B cell (primary cell): Measurements from ENCODE around the gene MFSD11. TPM values are rescaled to one million over a fixed set of nuclear protein-coding genes. Genes with fewer than 3 reads are reported as not detected.

Experiments used
- ATAC-seq: fragments of 200-7000 bp; cut with Tn5 transposase; one replicate; pipeline ENCODE4 v1.10.0; 2021; ENCODE audit warnings: low read depth, mild to moderate bottlenecking, moderate number of reproducible peaks, moderate library complexity
- CTCF ChIA-PET: fragments of 350-600 bp; sonication (Branson Sonifier 250); formaldehyde crosslinking; loops from one replicate; lab custom pipeline; 2021; ENCODE audit warnings: antibody characterized with exemption, inconsistent platforms; lab: Charles Lee
- POLR2A ChIA-PET: fragments of 350-600 bp; sonication (Branson Sonifier 250); formaldehyde crosslinking; loops from one replicate; lab custom pipeline; 2021; ENCODE audit warnings: antibody characterized with exemption; lab: Charles Lee
- DNase-seq: peaks from one replicate; pipeline ENCODE4 v3.0.0; 2013
- H2AFZ ChIP-seq: 2 replicates; pipeline ENCODE4 v1.6.1; 2012; ENCODE audit warnings: mild to moderate bottlenecking, low read depth, low read length; ENCODE audit not compliant: insufficient read depth, poor library complexity, severe bottlenecking
- H3K27ac ChIP-seq, 2 donors: 1 replicate in 1 of 2; 2 replicates in 1 of 2; pipeline ENCODE4 v1.5.1; 2012 to 2013; ENCODE audit warnings: low read length in 2 of 2, mild to moderate bottlenecking in 2 of 2, moderate library complexity in 1 of 2
- H3K27me3 ChIP-seq, 4 experiments: fragments of 200-600 bp in 1 of 4; sonication (generic) in 1 of 4; replicated peaks in 1 of 4; 1 replicate in 2 of 4; 2 replicates in 2 of 4; pipeline versions ENCODE4 v1.6.1 to v1.7.0; 2013 to 2016; ENCODE audit warnings: low read length in 3 of 4, mild to moderate bottlenecking in 2 of 4, mixed read lengths in 1 of 4, moderate library complexity in 1 of 4; ENCODE audit not compliant: insufficient read depth in 4 of 4, control insufficient read depth in 3 of 4; ENCODE audit errors: control extremely low read depth in 1 of 4
- H3K36me3 ChIP-seq, 2 experiments: replicated peaks in 1 of 2; 1 replicate in 1 of 2; 2 replicates in 1 of 2; pipeline versions ENCODE4 v1.6.1 to v1.7.1; 2013; ENCODE audit warnings: low read length in 1 of 2; ENCODE audit not compliant: insufficient read depth in 2 of 2, control insufficient read depth in 1 of 2; ENCODE audit errors: control extremely low read depth in 1 of 2, extremely low read depth in 1 of 2
- H3K4me1 ChIP-seq, 2 donors: fragments of 200-600 bp in 1 of 2; sonication (generic) in 1 of 2; 1 replicate in 1 of 2; 2 replicates in 1 of 2; pipeline versions ENCODE4 v1.5.1 to v1.6.1; 2013 to 2017; ENCODE audit warnings: low read length in 2 of 2; ENCODE audit not compliant: control insufficient read depth in 2 of 2, insufficient read depth in 2 of 2
- H3K4me2 ChIP-seq: replicated peaks from 2 replicates; pipeline ENCODE3; 2012; ENCODE audit warnings: mild to moderate bottlenecking, low read depth, low read length; ENCODE audit not compliant: poor library complexity, severe bottlenecking
- H3K4me3 ChIP-seq, 5 experiments: fragments of 200-600 bp in 1 of 5; sonication (generic) in 1 of 5; 1 replicate in 3 of 5; 2 replicates in 2 of 5; pipeline versions ENCODE4 v1.5.1 to v1.7.0; 2011 to 2016; ENCODE audit warnings: low read length in 4 of 5, mild to moderate bottlenecking in 4 of 5, low read depth in 2 of 5, control low read depth in 1 of 5, moderate library complexity in 1 of 5; ENCODE audit not compliant: insufficient read depth in 1 of 5; ENCODE audit errors: control extremely low read depth in 1 of 5, extremely low read depth in 1 of 5
- H3K79me2 ChIP-seq: fragments of 200-600 bp; sonication (generic); one replicate; pipeline ENCODE4 v1.6.0; 2016; ENCODE audit warnings: low read length; ENCODE audit not compliant: control insufficient read depth, insufficient read depth
- H3K9ac ChIP-seq: fragments of 200-600 bp; sonication (generic); 2 replicates; pipeline ENCODE4 v1.6.1; 2017; ENCODE audit warnings: mild to moderate bottlenecking, low read length, moderate library complexity
- H3K9me3 ChIP-seq, 3 donors: one replicate each; pipeline versions ENCODE4 v1.6.1 to v1.7.1; 2013; ENCODE audit warnings: low read length in 2 of 3; ENCODE audit not compliant: control insufficient read depth in 2 of 3, insufficient read depth in 1 of 3; ENCODE audit errors: control extremely low read depth in 1 of 3
- H4K20me1 ChIP-seq: 2 replicates; pipeline ENCODE4 v1.6.0; 2012; ENCODE audit warnings: mild to moderate bottlenecking, low read length; ENCODE audit not compliant: insufficient read depth, control insufficient read depth, poor library complexity, severe bottlenecking
- H3K27ac Mint-ChIP-seq: one replicate; pipeline ENCODE4 v1.8.0; 2021; ENCODE audit warnings: mixed read lengths
- H3K27me3 Mint-ChIP-seq: one replicate; pipeline ENCODE4 v1.8.0; 2021; ENCODE audit warnings: mixed read lengths
- H3K4me1 Mint-ChIP-seq: one replicate; pipeline ENCODE4 v1.8.0; 2021; ENCODE audit warnings: mixed read lengths
- H3K4me3 Mint-ChIP-seq: one replicate; pipeline ENCODE4 v1.8.0; 2021; ENCODE audit warnings: mixed read lengths
- H3K9me3 Mint-ChIP-seq: one replicate; pipeline ENCODE4 v1.8.0; 2022; ENCODE audit warnings: mixed read lengths; ENCODE audit not compliant: insufficient read depth
- CTCF ChIP-seq: fragments of 200-600 bp; IDR thresholded peaks from one replicate; pipeline ENCODE4 v1.8.0; 2022; ENCODE audit warnings: antibody characterized with exemption, mild to moderate bottlenecking
- EZH2 ChIP-seq: IDR thresholded peaks from 2 replicates; pipeline ENCODE4 v1.6.1; 2012; ENCODE audit warnings: borderline replicate concordance, low read depth, mild to moderate bottlenecking, moderate library complexity, low read length; ENCODE audit not compliant: insufficient read depth, poor library complexity, severe bottlenecking
- WGBS: methylation state at CpG from one replicate; pipeline ENCODE4 v1.1.5; 2013; ENCODE audit warnings: missing lambda C conversion rate; ENCODE audit not compliant: insufficient coverage; 5-methylcytosine and 5-hydroxymethylcytosine counted together
- intact Hi-C: fragments of 100-400 bp; cut with micrococcal nuclease; formaldehyde crosslinking; loops from one replicate; pipeline ENCODE4 v1.10.0; 2022
- polyA plus RNA-seq: library from polyadenylated mRNA; depleted of rRNA; stranded (reverse); fragments of >200 nt; gene quantifications from 2 replicates; pipeline ENCODE4 v1.2.3, GENCODE V29; 2012
- total RNA-seq, 2 donors: library from RNA; stranded (reverse); fragments of 120-200 nt in 1 of 2; gene quantifications; 1 replicate in 1 of 2; 2 replicates in 1 of 2; pipeline versions ENCODE4 v1.2.3 to v1.2.4, GENCODE V29; 2013 to 2022

MFSD11 gene
- total and polyA plus RNA-seq, 2 donors (not counting 1 experiment from before 2014, with no cell fraction given), result 24.5 to 36.4 TPM

- H3K4me2 ChIP-seq, result no peak overlapping the region
These were observed 14.1 kb upstream of the MFSD11 start for GRCh38 chr17:76723812-76724211.

More at GRCh38 chr17:76723812-76724211, 14.1 kb upstream of the MFSD11 start:
- no peaks in the 10 kb centered on the region for H3K27me3 ChIP-seq
- peaks cover 6 to 49% of the 10 kb centered on the region in 2 experiments for H3K36me3 ChIP-seq
- ChIA-PET POLR2A (interaction anchor here (5.6 kb wide), 1 partner anchor 13 kb away, joined by 75 read pairs; the partner anchor contains the start of genes MFSD11 and SRSF2), CTCF (interaction anchor here (1.0 to 6.3 kb wide), 2 partner anchors 10 to 11 kb away, joined by 5 to 56 read pairs; no protein-coding TSS in a partner anchor)
- H3K4me3 ChIP-seq, result no peak overlapping the region
- H2AFZ ChIP-seq, result no peak overlapping the region
- no peak overlapping the region for H3K4me3 Mint-ChIP-seq
- intact Hi-C loops, result no loop called here
- TF ChIP-seq EZH2, result no peak
- no peak for TF ChIP-seq CTCF
- 100% methylated on average over 6 of the region's 9 CpGs for WGBS
- no peaks in the 10 kb centered on the region for H3K9me3 ChIP-seq
- DNase-seq (no peak), ATAC-seq (no peak)
- H3K27ac ChIP-seq, result no peak overlapping the region
- H3K4me1 Mint-ChIP-seq, result peaks cover 36% of the 10 kb centered on the region
- H3K27me3 Mint-ChIP-seq, result no peaks in the 10 kb centered on the region
- peaks cover 23 to 31% of the 10 kb centered on the region in 2 donors for H3K4me1 ChIP-seq
- peaks cover 38% of the 10 kb centered on the region for H4K20me1 ChIP-seq
- no peaks in the 10 kb centered on the region for H3K9me3 Mint-ChIP-seq
- peaks cover 52% of the 10 kb centered on the region for H3K79me2 ChIP-seq
- H3K27ac Mint-ChIP-seq, result no peak overlapping the region
- no peak overlapping the region for H3K9ac ChIP-seq
